ENCODE data around the gene METRNL.

METRNL gene

DNA sequence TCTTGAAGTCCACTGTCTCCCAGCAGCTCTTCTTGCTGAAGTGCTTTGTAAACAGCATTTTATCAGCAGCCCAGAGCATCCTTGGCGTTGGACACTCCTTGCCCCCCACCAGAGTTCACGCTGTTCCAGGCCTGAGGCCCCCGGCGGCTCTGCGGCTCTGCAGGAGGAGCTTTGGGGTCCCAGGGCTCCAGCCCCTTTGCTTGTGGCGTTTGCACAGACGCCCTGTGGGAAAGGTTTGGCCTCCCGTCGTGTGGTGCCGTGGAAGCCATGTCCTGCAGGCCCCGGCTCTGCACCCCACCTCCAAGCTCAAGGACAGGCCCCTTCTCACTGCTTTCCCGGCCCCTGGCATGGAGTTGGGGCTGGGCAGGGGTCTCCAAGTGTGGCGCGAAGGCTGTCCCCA is 14.1 kb downstream of the METRNL start:
- no peaks in the 10 kb centered on the region for H3K27me3 ChIP-seq (ENCODE audit: control insufficient read depth, low read length)
- H3K27ac ChIP-seq (ENCODE audit: low read depth, low read length), result no peak overlapping the region
- peaks cover 6% of the 10 kb centered on the region for H3F3A ChIP-seq (ENCODE audit: control insufficient read depth, insufficient read depth)

DNA sequence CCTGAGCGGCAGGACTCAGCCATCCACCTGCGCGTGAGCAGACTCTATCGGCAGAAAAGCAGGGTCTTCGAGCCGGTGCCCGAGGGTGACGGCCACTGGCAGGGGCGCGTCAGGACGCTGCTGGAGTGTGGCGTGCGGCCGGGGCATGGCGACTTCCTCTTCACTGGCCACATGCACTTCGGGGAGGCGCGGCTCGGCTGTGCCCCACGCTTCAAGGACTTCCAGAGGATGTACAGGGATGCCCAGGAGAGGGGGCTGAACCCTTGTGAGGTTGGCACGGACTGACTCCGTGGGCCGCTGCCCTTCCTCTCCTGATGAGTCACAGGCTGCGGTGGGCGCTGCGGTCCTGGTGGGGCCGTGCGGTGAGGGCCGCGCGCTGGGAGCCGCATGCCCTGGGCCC is 14.9 kb downstream of the METRNL start:
- no peak overlapping the region for H3K4me3 ChIP-seq (ENCODE audit: low read length)
- peaks cover 6% of the 10 kb centered on the region for H3F3A ChIP-seq (ENCODE audit: control insufficient read depth, insufficient read depth)
- no peaks in the 10 kb centered on the region for H3K27me3 ChIP-seq (ENCODE audit: control insufficient read depth, low read length)
- peaks cover 9% of the 10 kb centered on the region for H3K4me1 ChIP-seq (ENCODE audit: control insufficient read depth, low read length)
- H3K4me2 ChIP-seq (ENCODE audit: low read length), result no peak overlapping the region
- H3K79me2 ChIP-seq (ENCODE audit: control insufficient read depth, low read length), result peaks cover 23% of the 10 kb centered on the region
- H4K20me1 ChIP-seq (ENCODE audit: control insufficient read depth, insufficient read depth, low read depth, low read length), result peaks cover 6% of the 10 kb centered on the region
- no peaks in the 10 kb centered on the region for H3K9me2 ChIP-seq (replicated peaks; ENCODE audit: control insufficient read depth, low read length)
- H3K27ac ChIP-seq (ENCODE audit: low read depth, low read length), result no peak overlapping the region
- peaks cover 28% of the 10 kb centered on the region for H3K36me3 ChIP-seq (ENCODE audit: control insufficient read depth, low read length)
- no peaks in the 10 kb centered on the region for H3K9me3 ChIP-seq (ENCODE audit: control insufficient read depth, insufficient read depth, low read length)
- no peak for TF ChIP-seq EZH2phosphoT487 (IDR thresholded peaks at IDR 0.05; ENCODE audit: borderline replicate concordance, low read length)
- TF ChIP-seq, protein P1, sequence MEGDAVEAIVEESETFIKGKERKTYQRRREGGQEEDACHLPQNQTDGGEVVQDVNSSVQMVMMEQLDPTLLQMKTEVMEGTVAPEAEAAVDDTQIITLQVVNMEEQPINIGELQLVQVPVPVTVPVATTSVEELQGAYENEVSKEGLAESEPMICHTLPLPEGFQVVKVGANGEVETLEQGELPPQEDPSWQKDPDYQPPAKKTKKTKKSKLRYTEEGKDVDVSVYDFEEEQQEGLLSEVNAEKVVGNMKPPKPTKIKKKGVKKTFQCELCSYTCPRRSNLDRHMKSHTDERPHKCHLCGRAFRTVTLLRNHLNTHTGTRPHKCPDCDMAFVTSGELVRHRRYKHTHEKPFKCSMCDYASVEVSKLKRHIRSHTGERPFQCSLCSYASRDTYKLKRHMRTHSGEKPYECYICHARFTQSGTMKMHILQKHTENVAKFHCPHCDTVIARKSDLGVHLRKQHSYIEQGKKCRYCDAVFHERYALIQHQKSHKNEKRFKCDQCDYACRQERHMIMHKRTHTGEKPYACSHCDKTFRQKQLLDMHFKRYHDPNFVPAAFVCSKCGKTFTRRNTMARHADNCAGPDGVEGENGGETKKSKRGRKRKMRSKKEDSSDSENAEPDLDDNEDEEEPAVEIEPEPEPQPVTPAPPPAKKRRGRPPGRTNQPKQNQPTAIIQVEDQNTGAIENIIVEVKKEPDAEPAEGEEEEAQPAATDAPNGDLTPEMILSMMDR (IDR thresholded peaks at IDR 0.05; ENCODE audit: low read depth, low read length, poor library complexity, severe bottlenecking), result no peak

More for the DNA sequence above, 14.1 kb downstream of the METRNL start:
- H3K9me3 ChIP-seq (ENCODE audit: control insufficient read depth, insufficient read depth, low read length), result no peaks in the 10 kb centered on the region
- H4K20me1 ChIP-seq (ENCODE audit: control insufficient read depth, insufficient read depth, low read depth, low read length), result peaks cover 6% of the 10 kb centered on the region
- H3K79me2 ChIP-seq (ENCODE audit: control insufficient read depth, low read length), result peaks cover 28% of the 10 kb centered on the region
- no peak for TF ChIP-seq EZH2phosphoT487 (IDR thresholded peaks at IDR 0.05; ENCODE audit: borderline replicate concordance, low read length)
- H3K4me1 ChIP-seq (ENCODE audit: control insufficient read depth, low read length), result peaks cover under 1% of the 10 kb centered on the region
- H3K4me2 ChIP-seq (ENCODE audit: low read length), result no peak overlapping the region
- no peak overlapping the region for H3K4me3 ChIP-seq (ENCODE audit: low read length)
- peaks cover 28% of the 10 kb centered on the region for H3K36me3 ChIP-seq (ENCODE audit: control insufficient read depth, low read length)
- no peaks in the 10 kb centered on the region for H3K9me2 ChIP-seq (replicated peaks; ENCODE audit: control insufficient read depth, low read length)

DNA sequence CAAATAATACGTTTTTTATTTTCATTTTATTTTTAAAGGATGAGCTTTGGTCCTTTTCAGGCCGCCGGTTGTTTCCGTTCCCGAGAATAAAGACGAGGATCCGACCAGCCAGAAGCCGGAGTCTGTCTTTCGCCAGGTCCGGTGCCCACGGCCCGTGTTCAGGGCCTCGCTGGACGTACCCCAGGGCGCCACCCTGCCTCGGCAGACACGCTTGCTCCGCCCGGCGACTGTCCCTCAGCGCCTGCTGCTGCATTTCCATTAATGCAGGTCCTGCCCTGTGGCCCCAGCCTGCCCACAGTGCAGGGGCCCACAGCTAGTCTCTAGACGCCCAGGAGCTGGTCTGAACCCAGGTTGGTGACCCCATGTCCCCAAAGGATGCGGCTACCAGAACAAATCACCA is 15.6 kb downstream of the METRNL start:
- H3K4me1 ChIP-seq (ENCODE audit: control insufficient read depth, low read length), result peaks cover 16% of the 10 kb centered on the region
- no peak overlapping the region for H3K27ac ChIP-seq (ENCODE audit: low read depth, low read length)
- H4K20me1 ChIP-seq (ENCODE audit: control insufficient read depth, insufficient read depth, low read depth, low read length), result peaks cover 6% of the 10 kb centered on the region
- peaks cover 18% of the 10 kb centered on the region for H3K79me2 ChIP-seq (ENCODE audit: control insufficient read depth, low read length)
- no peaks in the 10 kb centered on the region for H3K9me2 ChIP-seq (replicated peaks; ENCODE audit: control insufficient read depth, low read length)
- no peaks in the 10 kb centered on the region for H3K9me3 ChIP-seq (ENCODE audit: control insufficient read depth, insufficient read depth, low read length)
- H3K4me2 ChIP-seq (ENCODE audit: low read length), result no peak overlapping the region
- peaks cover 8% of the 10 kb centered on the region for H3F3A ChIP-seq (ENCODE audit: control insufficient read depth, insufficient read depth)
- peaks cover 28% of the 10 kb centered on the region for H3K36me3 ChIP-seq (ENCODE audit: control insufficient read depth, low read length)
- no peak overlapping the region for H3K4me3 ChIP-seq (ENCODE audit: low read length)
- no peak for TF ChIP-seq EZH2phosphoT487 (IDR thresholded peaks at IDR 0.05; ENCODE audit: borderline replicate concordance, low read length)
- TF ChIP-seq, protein P1 (IDR thresholded peaks at IDR 0.05; ENCODE audit: low read depth, low read length, poor library complexity, severe bottlenecking), result no peak
- H3K27me3 ChIP-seq (ENCODE audit: control insufficient read depth, low read length), result no peaks in the 10 kb centered on the region

DNA sequence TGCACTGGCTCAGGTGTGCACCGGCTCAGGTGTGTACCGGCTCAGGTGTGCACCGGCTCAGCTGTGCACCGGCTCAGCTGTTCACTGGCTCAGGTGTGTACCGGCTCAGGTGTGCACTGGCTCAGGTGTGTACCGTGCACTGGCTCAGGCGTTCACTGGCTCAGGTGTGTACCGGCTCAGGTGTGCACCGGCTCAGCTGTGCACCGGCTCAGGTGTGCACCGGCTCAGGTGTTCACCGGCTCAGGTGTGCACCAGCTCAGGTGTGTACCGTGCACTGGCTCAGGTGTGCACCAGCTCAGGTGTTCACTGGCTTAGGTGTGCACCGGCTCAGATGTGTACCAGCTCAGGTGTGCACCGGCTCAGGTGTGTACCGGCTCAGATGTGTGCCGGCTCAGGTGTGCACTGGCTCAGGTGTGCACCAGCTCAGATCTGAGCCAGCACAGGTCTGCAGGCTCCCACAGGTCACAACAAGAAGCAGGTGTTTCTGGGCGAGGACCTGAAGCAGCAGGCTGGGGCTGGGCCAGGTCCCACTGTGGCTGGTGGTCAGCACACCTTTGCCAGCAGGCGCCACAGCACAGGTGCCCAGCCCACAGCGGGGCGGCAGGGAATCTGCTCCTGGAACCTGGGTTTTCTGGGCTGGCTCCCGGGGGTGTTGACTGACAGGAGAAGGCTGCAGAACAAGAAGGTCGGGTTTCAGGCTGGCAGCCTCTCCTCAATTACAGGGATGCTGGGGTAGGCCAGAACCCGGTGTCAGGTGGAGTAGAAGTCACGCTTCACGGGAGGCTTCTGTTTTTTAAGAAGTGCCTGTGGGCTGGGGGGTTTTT is 17.2 kb downstream of the METRNL start:
- Histone ChIP-seq H3K9me3 (ENCODE audit: control insufficient read depth, insufficient read depth, low read length) (no peaks in the 10 kb centered on the region), H4K20me1 (ENCODE audit: control insufficient read depth, insufficient read depth, low read depth, low read length) (no peaks in the 10 kb centered on the region; the same call in none of the 2 replicates), H3K27me3 (ENCODE audit: control insufficient read depth, low read length) (no peaks in the 10 kb centered on the region), H3K4me3 (ENCODE audit: low read length) (no peak overlapping the region), H3K9me2 (replicated peaks; ENCODE audit: control insufficient read depth, low read length) (no peaks in the 10 kb centered on the region), H3K79me2 (ENCODE audit: control insufficient read depth, low read length) (peaks cover 6% of the 10 kb centered on the region), H3K27ac (ENCODE audit: low read depth, low read length) (no peak overlapping the region), H3K4me1 (ENCODE audit: control insufficient read depth, low read length) (peaks cover 32% of the 10 kb centered on the region), H3K36me3 (ENCODE audit: control insufficient read depth, low read length) (peaks cover 28% of the 10 kb centered on the region), H3F3A (ENCODE audit: control insufficient read depth, insufficient read depth) (peaks cover 11% of the 10 kb centered on the region), H3K4me2 (ENCODE audit: low read length) (no peak overlapping the region)
- TF ChIP-seq EZH2phosphoT487 (IDR thresholded peaks at IDR 0.05; ENCODE audit: borderline replicate concordance, low read length), result no peak
- TF ChIP-seq, protein P1 (IDR thresholded peaks at IDR 0.05; ENCODE audit: low read depth, low read length, poor library complexity, severe bottlenecking), result no peak
